DND-41 (cell line): ENCODE results near the gene IFIT1.
"Not testable (repeated sequence)": the region's sequence is repeated elsewhere in the genome, so short reads cannot be mapped to it uniquely, and the experiment has no call there.

ENCODE experiments used
- ATAC-seq: fragments of 200-7000 bp; cut with Tn5 transposase; 3 replicates; pipeline ENCODE4 v1.9.1; 2021; ENCODE audit warnings: low read depth; ENCODE audit not compliant: insufficient read depth
- DNase-seq: peaks from one replicate; pipeline ENCODE4 v3.0.0-alpha.2; 2020
- H2AFZ ChIP-seq: 2 replicates; pipeline ENCODE4 v1.6.0; 2012; ENCODE audit warnings: low read depth, low read length
- H3K27ac ChIP-seq: 2 replicates; pipeline ENCODE4 v1.5.1; 2012; ENCODE audit warnings: low read length, inconsistent platforms
- H3K27me3 ChIP-seq: fragments of 200-600 bp; sonication (generic); 2 replicates; pipeline ENCODE4 v1.6.0; 2012; ENCODE audit warnings: low read length, mild to moderate bottlenecking, inconsistent platforms; ENCODE audit not compliant: insufficient read depth, poor library complexity
- H3K36me3 ChIP-seq: 2 replicates; pipeline ENCODE4 v1.5.1; 2012; ENCODE audit warnings: low read length, inconsistent platforms; ENCODE audit not compliant: insufficient read depth
- H3K4me1 ChIP-seq: 2 replicates; pipeline ENCODE4 v1.5.1; 2012; ENCODE audit warnings: mild to moderate bottlenecking, low read length; ENCODE audit not compliant: insufficient read depth
- H3K4me2 ChIP-seq: 2 replicates; pipeline ENCODE4 v1.6.0; 2012; ENCODE audit warnings: mild to moderate bottlenecking, moderate library complexity, low read length, inconsistent platforms; ENCODE audit not compliant: insufficient read depth
- H3K4me3 ChIP-seq, 2 experiments: fragments of 200-600 bp in 1 of 2; shearing (Covaris generic) in 1 of 2; 2 replicates each; pipeline ENCODE4 v1.5.1; 2012 to 2016; ENCODE audit warnings: inconsistent platforms in 2 of 2, low read length in 2 of 2, mild to moderate bottlenecking in 2 of 2, low read depth in 1 of 2, moderate library complexity in 1 of 2
- H3K79me2 ChIP-seq: 2 replicates; pipeline ENCODE4 v1.6.0; 2012; ENCODE audit warnings: low read length, inconsistent platforms; ENCODE audit not compliant: insufficient read depth
- H3K9ac ChIP-seq: 2 replicates; pipeline ENCODE4 v1.6.0; 2012; ENCODE audit warnings: low read depth, mild to moderate bottlenecking, inconsistent platforms, low read length, moderate library complexity
- H3K9me3 ChIP-seq: 2 replicates; pipeline ENCODE4 v1.5.1; 2012; ENCODE audit warnings: low read length, moderate library complexity, mild to moderate bottlenecking, inconsistent platforms; ENCODE audit not compliant: insufficient read depth, severe bottlenecking
- H4K20me1 ChIP-seq: 2 replicates; pipeline ENCODE4 v1.6.0; 2012; ENCODE audit warnings: low read length; ENCODE audit not compliant: insufficient read depth
- EZH2 ChIP-seq: IDR thresholded peaks from 3 replicates; pipeline ENCODE4 v1.6.1; 2012; ENCODE audit warnings: borderline replicate concordance, low read depth, mild to moderate bottlenecking, moderate library complexity, low read length, inconsistent platforms; ENCODE audit not compliant: severe bottlenecking
- TF ChIP-seq, protein P1 (sequence below): IDR thresholded peaks from 2 replicates; pipeline ENCODE4 v1.5.1; 2012; ENCODE audit warnings: borderline replicate concordance, low read length, moderate library complexity, mild to moderate bottlenecking; ENCODE audit not compliant: poor library complexity, severe bottlenecking; ENCODE audit errors: extremely low read depth

IFIT1 gene

DNA sequence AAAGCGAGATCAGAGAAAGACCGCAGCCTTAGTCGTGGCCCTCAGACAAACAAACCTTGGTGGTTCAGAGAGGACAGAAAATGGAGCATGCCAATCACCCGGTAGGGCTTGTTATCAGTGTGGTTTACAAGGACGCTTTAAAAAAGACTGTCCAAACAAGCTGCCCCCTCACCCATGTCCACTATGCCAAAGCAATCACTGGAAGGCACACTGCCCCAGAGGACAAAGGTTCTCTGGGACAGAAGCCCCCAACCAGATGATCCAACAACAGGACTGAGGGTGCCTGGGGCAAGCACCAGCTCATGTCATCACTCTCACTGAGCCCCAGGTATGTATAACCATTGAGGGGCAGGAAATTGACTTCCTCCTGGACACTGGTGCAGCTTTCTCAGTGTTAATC lies 16.9 kb downstream of the IFIT1 start:
- H3K36me3 ChIP-seq, H3K27ac ChIP-seq, H3K27me3 ChIP-seq, H3K4me3 ChIP-seq, ATAC-seq, H3K9me3 ChIP-seq, H3K9ac ChIP-seq, H4K20me1 ChIP-seq, H2AFZ ChIP-seq, DNase-seq, H3K4me2 ChIP-seq: not testable (repeated sequence)
- H3K79me2 ChIP-seq: peaks cover 12% of the 10 kb centered on the region
- peaks cover 21% of the 10 kb centered on the region for H3K4me1 ChIP-seq

DNA sequence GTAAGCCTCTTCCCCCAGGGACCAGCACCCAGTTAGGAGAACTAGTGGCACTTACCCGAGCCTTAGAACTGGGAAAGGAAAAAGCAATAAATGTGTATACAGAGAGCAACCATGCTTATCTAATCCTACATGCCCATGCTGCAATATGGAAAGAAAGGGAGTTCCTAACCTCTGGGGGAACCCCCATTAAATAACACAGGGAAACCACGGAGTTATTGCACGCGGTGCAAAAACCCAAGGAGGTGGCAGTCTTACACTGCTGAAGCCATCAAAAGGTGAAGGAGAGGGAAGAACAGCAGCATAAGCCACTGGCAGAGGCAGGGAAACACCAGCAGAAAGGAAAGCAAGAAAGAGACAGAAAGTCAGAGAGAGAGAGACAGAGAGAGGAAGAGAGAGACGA lies 18.1 kb downstream of the IFIT1 start:
- H3K9ac ChIP-seq, H4K20me1 ChIP-seq, ATAC-seq, H2AFZ ChIP-seq, H3K4me2 ChIP-seq, H3K27me3 ChIP-seq, H3K9me3 ChIP-seq, H3K4me3 ChIP-seq, DNase-seq, H3K36me3 ChIP-seq, H3K27ac ChIP-seq: not testable (repeated sequence)
- peaks cover 29% of the 10 kb centered on the region for H3K4me1 ChIP-seq
- H3K79me2 ChIP-seq: peaks cover 24% of the 10 kb centered on the region

DNA sequence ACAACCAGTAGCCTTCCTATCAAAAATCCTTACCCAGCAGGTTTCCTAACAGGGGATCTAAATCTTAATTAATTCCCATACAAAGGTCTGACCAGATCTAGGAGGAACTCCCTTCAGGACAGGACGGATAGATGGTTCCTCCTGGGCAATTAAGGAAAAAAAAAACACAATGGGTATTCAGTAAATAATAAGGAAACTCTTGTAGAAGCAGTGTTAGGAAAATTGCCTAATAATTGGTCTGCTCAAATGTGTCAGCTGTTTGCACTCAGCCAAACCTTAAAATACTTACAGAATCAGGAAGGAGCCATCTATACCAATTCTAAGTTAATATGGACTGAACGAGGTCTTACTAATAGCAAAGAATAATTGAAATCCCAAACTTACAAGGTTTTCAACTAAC lies 18.7 kb downstream of the IFIT1 start:
- H3K9me3 ChIP-seq, H2AFZ ChIP-seq, H3K9ac ChIP-seq, H3K27ac ChIP-seq, H3K27me3 ChIP-seq, H4K20me1 ChIP-seq, H3K4me2 ChIP-seq, ATAC-seq, DNase-seq, H3K36me3 ChIP-seq, H3K4me3 ChIP-seq: not testable (repeated sequence)
- peaks cover 35% of the 10 kb centered on the region for H3K4me1 ChIP-seq
- H3K79me2 ChIP-seq: peaks cover 30% of the 10 kb centered on the region

DNA sequence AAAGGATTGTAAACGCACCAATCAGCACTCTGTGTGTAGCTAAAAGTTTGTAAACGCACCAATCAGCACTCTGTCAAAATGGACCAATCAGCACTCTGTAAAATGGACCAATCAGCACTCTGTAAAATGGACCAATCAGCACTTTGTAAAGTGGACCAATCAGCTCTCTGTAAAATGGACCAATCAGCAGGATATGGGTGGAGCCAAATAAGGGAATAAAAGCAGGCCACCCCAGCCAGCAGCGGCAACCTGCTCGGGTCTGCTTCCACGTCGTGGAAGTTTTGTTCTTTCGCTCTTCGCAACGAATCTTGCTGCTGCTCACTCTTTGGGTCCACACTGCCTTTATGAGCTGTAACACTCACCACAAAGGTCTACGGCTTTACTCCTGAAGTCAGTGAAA lies 19.9 kb downstream of the IFIT1 start:
- not testable (repeated sequence) for H4K20me1 ChIP-seq, H3K9me3 ChIP-seq, H3K36me3 ChIP-seq, H3K9ac ChIP-seq, H3K27me3 ChIP-seq
- ATAC-seq (peak; percentile 3; the same call in 1 of the 3 replicates), DNase-seq (peak; percentile 76)
- Histone ChIP-seq H3K4me1 (peaks cover 44% of the 10 kb centered on the region), H3K4me3 (peak overlapping the region in 1 of 2 experiments; percentile 8; a peak in 1 of 4 replicates), H3K79me2 (peaks cover 37% of the 10 kb centered on the region), H2AFZ (peak overlapping the region; percentile 64), H3K4me2 (peak overlapping the region; percentile 94; the same call in 1 of the 2 replicates), H3K27ac (peak overlapping the region; percentile 43)

DNA sequence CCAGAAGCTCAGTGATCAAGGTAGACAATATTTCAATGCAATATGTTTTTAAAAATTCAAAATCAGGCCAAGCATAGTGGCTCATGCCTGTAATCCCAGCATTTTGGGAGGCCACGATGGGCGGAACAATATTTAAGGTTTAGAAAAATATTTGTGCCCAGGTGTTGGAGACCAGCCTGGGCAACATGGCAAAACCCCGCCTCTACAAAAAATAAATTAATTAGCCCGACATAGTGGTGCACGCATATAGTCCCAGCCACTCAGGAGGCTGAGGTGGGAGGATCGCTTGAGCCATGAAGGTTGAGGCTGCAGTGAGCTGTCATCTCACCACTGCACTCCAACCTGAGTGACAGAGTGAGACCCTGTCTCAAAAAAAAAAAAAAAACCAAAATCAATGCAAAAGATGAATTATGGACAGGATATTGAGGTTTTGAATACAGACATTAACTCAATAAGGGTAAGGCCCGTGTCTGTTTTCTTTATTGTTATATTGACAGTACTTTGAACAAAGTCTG lies 21.0 kb downstream of the IFIT1 start:
- Histone ChIP-seq H3K4me1 (peaks cover 56% of the 10 kb centered on the region), H3K79me2 (peaks cover 47% of the 10 kb centered on the region), H4K20me1 (peaks cover 3% of the 10 kb centered on the region; the same call in 1 of the 2 replicates), H3K9ac (peak overlapping the region; percentile 91), H3K4me2 (peak overlapping the region; percentile 94), H3K9me3 (no peaks in the 10 kb centered on the region), H3K36me3 (peaks cover 12% of the 10 kb centered on the region), H3K27me3 (no peaks in the 10 kb centered on the region), H3K27ac (peak overlapping the region; percentile 92), H3K4me3 (peak overlapping the region; percentile 80 to 87; a peak in 3 of 4 replicates), H2AFZ (peak overlapping the region; percentile 92)
- ATAC-seq (no peak), DNase-seq (peak; percentile 15)
- TF ChIP-seq, protein P1, sequence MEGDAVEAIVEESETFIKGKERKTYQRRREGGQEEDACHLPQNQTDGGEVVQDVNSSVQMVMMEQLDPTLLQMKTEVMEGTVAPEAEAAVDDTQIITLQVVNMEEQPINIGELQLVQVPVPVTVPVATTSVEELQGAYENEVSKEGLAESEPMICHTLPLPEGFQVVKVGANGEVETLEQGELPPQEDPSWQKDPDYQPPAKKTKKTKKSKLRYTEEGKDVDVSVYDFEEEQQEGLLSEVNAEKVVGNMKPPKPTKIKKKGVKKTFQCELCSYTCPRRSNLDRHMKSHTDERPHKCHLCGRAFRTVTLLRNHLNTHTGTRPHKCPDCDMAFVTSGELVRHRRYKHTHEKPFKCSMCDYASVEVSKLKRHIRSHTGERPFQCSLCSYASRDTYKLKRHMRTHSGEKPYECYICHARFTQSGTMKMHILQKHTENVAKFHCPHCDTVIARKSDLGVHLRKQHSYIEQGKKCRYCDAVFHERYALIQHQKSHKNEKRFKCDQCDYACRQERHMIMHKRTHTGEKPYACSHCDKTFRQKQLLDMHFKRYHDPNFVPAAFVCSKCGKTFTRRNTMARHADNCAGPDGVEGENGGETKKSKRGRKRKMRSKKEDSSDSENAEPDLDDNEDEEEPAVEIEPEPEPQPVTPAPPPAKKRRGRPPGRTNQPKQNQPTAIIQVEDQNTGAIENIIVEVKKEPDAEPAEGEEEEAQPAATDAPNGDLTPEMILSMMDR: no peak
- TF ChIP-seq EZH2: no peak
